ENCODE results near the gene CSRNP2.

- TF ChIP-seq CTCF (IDR thresholded peaks at IDR 0.05 in 4 of 5, conservative IDR thresholded peaks at IDR 0.05 in 1 of 5) (no peak), POLR2A (IDR thresholded peaks at IDR 0.05) (no peak)
Observed at GRCh38 chr12:51085757-51086156, 2.4 kb upstream of the CSRNP2 start.
